ENCODE data around the gene ITPR1.

GRCh38 chr3:4776399-4776979 is 283.3 kb downstream of the ITPR1 start:
- TF ChIP-seq, protein P1, sequence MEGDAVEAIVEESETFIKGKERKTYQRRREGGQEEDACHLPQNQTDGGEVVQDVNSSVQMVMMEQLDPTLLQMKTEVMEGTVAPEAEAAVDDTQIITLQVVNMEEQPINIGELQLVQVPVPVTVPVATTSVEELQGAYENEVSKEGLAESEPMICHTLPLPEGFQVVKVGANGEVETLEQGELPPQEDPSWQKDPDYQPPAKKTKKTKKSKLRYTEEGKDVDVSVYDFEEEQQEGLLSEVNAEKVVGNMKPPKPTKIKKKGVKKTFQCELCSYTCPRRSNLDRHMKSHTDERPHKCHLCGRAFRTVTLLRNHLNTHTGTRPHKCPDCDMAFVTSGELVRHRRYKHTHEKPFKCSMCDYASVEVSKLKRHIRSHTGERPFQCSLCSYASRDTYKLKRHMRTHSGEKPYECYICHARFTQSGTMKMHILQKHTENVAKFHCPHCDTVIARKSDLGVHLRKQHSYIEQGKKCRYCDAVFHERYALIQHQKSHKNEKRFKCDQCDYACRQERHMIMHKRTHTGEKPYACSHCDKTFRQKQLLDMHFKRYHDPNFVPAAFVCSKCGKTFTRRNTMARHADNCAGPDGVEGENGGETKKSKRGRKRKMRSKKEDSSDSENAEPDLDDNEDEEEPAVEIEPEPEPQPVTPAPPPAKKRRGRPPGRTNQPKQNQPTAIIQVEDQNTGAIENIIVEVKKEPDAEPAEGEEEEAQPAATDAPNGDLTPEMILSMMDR (IDR thresholded peaks at IDR 0.05) = no peak
- TF ChIP-seq EP300 (IDR thresholded peaks at IDR 0.05) (no peak), POLR2AphosphoS5 (IDR thresholded peaks at IDR 0.05) (no peak), POLR2A (IDR thresholded peaks at IDR 0.05) (no peak)

Data from gastroesophageal sphincter (tissue), 3 donors.